Measurements from ENCODE around the gene CCDC157.

The CCDC157 gene

GRCh38 chr22:30397656-30398635 is 41.1 kb downstream of the CCDC157 start:
- H3K27ac ChIP-seq (ENCODE audit: extremely low read depth, low read depth, low read length): no peak overlapping the region; the same call in 1 of the 2 replicates
- POLR2A ChIA-PET: interaction anchor here (0.6 to 4.6 kb wide), 11 partner anchors 10 to 194 kb away, joined by 3 to 86 read pairs (median 6); partner anchors contain the start of genes CASTOR1, CCDC157, MTFP1 and PES1
- peak overlapping the region; percentile 80 for H3K4me3 ChIP-seq (ENCODE audit: low read depth, low read length)
- peaks cover 0 to 7% of the 10 kb centered on the region in 2 experiments; a peak in 2 of 3 replicates for H3K36me3 ChIP-seq (ENCODE audit: control insufficient read depth in 2 of 2, insufficient read depth in 1 of 2, low read length in 2 of 2)
- no peaks in the 10 kb centered on the region for H3K9me3 ChIP-seq (ENCODE audit: control insufficient read depth, insufficient read depth, low read depth, low read length)
- CTCF ChIA-PET: interaction anchor here (0.6 to 2.8 kb wide), 8 partner anchors 10 to 489 kb away, joined by 3 to 18 read pairs (median 4); partner anchors contain the start of gene RNF215
- H3K4me1 ChIP-seq (ENCODE audit: control insufficient read depth, insufficient read depth, low read length): peaks cover 3% of the 10 kb centered on the region; the same call in 1 of the 2 replicates
- TF ChIP-seq ZNF792 (tag by site-specific recombination; IDR thresholded peaks at IDR 0.05) (no peak), ZNF747 (tag by site-specific recombination; IDR thresholded peaks at IDR 0.05) (no peak), ZSCAN30 (tag by site-specific recombination; IDR thresholded peaks at IDR 0.05) (no peak), ZNF202 (tag by site-specific recombination; IDR thresholded peaks at IDR 0.05; ENCODE audit: borderline replicate concordance) (no peak), ZBTB11 (tag by site-specific recombination; conservative IDR thresholded peaks at IDR 0.05; ENCODE audit: low read depth) (no peak), ZNF341 (tag by site-specific recombination; IDR thresholded peaks at IDR 0.05; ENCODE audit: low read depth) (peak; percentile 84), ZNF514 (tag by site-specific recombination; IDR thresholded peaks at IDR 0.05) (no peak), ZNF18 (tag by site-specific recombination; IDR thresholded peaks at IDR 0.05) (no peak), ZNF391 (tag by site-specific recombination; IDR thresholded peaks at IDR 0.05; ENCODE audit: borderline replicate concordance, low read depth) (no peak), IKZF3 (tag by site-specific recombination; IDR thresholded peaks at IDR 0.05) (peak; percentile 26; the same call in 1 of the 2 replicates), TCF7L2 (IDR thresholded peaks at IDR 0.05; ENCODE audit: borderline replicate concordance, low read depth, low read length) (no peak), ZNF654 (tag by site-specific recombination; IDR thresholded peaks at IDR 0.05; ENCODE audit: low read depth) (no peak), BCL11A (tag by site-specific recombination; IDR thresholded peaks at IDR 0.05; ENCODE audit: low read depth) (no peak), ZNF423 (tag by site-specific recombination; IDR thresholded peaks at IDR 0.05) (no peak), ZBTB7A (tag by site-specific recombination; IDR thresholded peaks at IDR 0.05; ENCODE audit: low read depth) (no peak), ZNF157 (tag by site-specific recombination; IDR thresholded peaks at IDR 0.05) (no peak), ZNF776 (tag by site-specific recombination; IDR thresholded peaks at IDR 0.05; ENCODE audit: borderline replicate concordance) (no peak), ZNF394 (tag by site-specific recombination; IDR thresholded peaks at IDR 0.05; ENCODE audit: borderline replicate concordance) (no peak), TRIM28 (IDR thresholded peaks at IDR 0.05; ENCODE audit: borderline replicate concordance, low read length) (no peak), ZNF169 (tag by site-specific recombination; IDR thresholded peaks at IDR 0.05) (no peak), SETDB1 (IDR thresholded peaks at IDR 0.05; ENCODE audit: insufficient read length, low read length) (no peak), ZFP41 (tag by site-specific recombination; IDR thresholded peaks at IDR 0.05; ENCODE audit: borderline replicate concordance) (no peak)
- TF ChIP-seq, protein P1, sequence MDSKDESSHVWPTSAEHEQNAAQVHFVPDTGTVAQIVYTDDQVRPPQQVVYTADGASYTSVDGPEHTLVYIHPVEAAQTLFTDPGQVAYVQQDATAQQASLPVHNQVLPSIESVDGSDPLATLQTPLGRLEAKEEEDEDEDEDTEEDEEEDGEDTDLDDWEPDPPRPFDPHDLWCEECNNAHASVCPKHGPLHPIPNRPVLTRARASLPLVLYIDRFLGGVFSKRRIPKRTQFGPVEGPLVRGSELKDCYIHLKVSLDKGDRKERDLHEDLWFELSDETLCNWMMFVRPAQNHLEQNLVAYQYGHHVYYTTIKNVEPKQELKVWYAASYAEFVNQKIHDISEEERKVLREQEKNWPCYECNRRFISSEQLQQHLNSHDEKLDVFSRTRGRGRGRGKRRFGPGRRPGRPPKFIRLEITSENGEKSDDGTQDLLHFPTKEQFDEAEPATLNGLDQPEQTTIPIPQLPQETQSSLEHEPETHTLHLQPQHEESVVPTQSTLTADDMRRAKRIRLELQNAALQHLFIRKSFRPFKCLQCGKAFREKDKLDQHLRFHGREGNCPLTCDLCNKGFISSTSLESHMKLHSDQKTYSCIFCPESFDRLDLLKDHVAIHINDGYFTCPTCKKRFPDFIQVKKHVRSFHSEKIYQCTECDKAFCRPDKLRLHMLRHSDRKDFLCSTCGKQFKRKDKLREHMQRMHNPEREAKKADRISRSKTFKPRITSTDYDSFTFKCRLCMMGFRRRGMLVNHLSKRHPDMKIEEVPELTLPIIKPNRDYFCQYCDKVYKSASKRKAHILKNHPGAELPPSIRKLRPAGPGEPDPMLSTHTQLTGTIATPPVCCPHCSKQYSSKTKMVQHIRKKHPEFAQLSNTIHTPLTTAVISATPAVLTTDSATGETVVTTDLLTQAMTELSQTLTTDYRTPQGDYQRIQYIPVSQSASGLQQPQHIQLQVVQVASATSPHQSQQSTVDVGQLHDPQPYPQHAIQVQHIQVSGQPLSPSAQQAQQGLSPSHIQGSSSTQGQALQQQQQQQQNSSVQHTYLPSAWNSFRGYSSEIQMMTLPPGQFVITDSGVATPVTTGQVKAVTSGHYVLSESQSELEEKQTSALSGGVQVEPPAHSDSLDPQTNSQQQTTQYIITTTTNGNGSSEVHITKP (tag by site-specific recombination; IDR thresholded peaks at IDR 0.05): peak; percentile 76
- TF ChIP-seq, protein P2, sequence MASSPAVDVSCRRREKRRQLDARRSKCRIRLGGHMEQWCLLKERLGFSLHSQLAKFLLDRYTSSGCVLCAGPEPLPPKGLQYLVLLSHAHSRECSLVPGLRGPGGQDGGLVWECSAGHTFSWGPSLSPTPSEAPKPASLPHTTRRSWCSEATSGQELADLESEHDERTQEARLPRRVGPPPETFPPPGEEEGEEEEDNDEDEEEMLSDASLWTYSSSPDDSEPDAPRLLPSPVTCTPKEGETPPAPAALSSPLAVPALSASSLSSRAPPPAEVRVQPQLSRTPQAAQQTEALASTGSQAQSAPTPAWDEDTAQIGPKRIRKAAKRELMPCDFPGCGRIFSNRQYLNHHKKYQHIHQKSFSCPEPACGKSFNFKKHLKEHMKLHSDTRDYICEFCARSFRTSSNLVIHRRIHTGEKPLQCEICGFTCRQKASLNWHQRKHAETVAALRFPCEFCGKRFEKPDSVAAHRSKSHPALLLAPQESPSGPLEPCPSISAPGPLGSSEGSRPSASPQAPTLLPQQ (tag by site-specific recombination; IDR thresholded peaks at IDR 0.05): no peak
